ENCODE results near the gene TCN2. TPM values are rescaled to one million over a fixed set of nuclear protein-coding genes. Genes with fewer than 3 reads are reported as not detected.

Gene TCN2
- total RNA-seq, 2 donors from 2014 or later: 16.7 to 40.7 TPM

DNA sequence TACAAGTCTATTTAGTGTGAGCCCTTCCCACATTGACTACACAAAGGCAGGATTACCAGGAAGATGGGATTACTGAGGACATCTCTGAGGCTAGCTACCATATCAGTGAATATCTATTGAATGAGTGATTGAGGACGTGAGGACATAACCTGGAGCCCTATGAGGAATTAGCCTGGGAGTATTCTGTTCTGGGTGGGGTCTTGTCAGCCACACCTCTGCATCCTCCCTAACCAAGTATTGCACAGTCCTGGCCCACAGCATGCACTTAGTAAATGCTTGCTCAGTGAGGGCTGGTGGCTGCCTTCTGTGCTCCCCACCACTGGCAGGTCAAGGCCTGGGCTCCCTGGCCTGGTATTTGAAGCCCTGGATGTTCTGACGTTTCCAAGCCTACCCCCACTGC, 45.9 kb downstream of the TCN2 start:
- no peak overlapping the region for H3K27ac ChIP-seq
- H3K27me3 ChIP-seq (replicated peaks; ENCODE audit: insufficient read depth): no peaks in the 10 kb centered on the region
- no peak for TF ChIP-seq POLR2A (IDR thresholded peaks at IDR 0.05)
- no peak for TF ChIP-seq POLR2AphosphoS5 (IDR thresholded peaks at IDR 0.05)
- TF ChIP-seq, protein P1, sequence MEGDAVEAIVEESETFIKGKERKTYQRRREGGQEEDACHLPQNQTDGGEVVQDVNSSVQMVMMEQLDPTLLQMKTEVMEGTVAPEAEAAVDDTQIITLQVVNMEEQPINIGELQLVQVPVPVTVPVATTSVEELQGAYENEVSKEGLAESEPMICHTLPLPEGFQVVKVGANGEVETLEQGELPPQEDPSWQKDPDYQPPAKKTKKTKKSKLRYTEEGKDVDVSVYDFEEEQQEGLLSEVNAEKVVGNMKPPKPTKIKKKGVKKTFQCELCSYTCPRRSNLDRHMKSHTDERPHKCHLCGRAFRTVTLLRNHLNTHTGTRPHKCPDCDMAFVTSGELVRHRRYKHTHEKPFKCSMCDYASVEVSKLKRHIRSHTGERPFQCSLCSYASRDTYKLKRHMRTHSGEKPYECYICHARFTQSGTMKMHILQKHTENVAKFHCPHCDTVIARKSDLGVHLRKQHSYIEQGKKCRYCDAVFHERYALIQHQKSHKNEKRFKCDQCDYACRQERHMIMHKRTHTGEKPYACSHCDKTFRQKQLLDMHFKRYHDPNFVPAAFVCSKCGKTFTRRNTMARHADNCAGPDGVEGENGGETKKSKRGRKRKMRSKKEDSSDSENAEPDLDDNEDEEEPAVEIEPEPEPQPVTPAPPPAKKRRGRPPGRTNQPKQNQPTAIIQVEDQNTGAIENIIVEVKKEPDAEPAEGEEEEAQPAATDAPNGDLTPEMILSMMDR (IDR thresholded peaks at IDR 0.05): no peak
- H3K36me3 ChIP-seq: no peaks in the 10 kb centered on the region
- no peaks in the 10 kb centered on the region for H3K9me3 ChIP-seq
- DNase-seq (ENCODE audit: low spot score): no peak
- WGBS: 96% methylated on average over 2 of the region's 2 CpGs
- intact Hi-C loops (cut with DNase I): no loop called here
- no peak overlapping the region for H3K4me3 ChIP-seq
- no peaks in the 10 kb centered on the region for H3K4me1 ChIP-seq (replicated peaks)

DNA sequence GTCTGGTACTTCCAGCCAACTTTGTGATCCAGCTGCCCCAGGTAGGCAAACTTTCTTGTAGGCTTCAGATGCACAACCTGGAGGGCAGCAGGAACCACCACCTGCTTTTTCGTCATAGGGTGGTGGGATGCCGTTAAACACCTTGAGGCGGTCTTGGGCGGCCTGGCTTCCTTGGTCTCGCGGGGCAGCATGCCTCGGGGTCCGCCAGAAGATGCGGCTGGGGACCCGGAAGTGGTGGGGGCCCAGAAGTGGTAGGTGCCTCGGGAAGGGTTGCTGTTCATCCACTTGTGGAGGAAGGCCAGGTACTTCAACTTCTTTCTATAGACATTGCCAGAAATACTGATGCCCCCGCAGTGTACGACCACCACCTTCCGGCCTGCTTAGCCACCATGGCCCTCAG, 47.4 kb downstream of the TCN2 start:
- Histone ChIP-seq H3K9me3 (no peaks in the 10 kb centered on the region), H3K4me3 (no peak overlapping the region), H3K27ac (no peak overlapping the region), H3K27me3 (replicated peaks; ENCODE audit: insufficient read depth) (no peaks in the 10 kb centered on the region), H3K36me3 (no peaks in the 10 kb centered on the region), H3K4me1 (replicated peaks) (no peaks in the 10 kb centered on the region)
- no peak for DNase-seq (ENCODE audit: low spot score)
- TF ChIP-seq POLR2A (IDR thresholded peaks at IDR 0.05) (no peak), POLR2AphosphoS5 (IDR thresholded peaks at IDR 0.05) (no peak)
- TF ChIP-seq, protein P1 (IDR thresholded peaks at IDR 0.05): no peak
- intact Hi-C loops (cut with DNase I): no loop called here
- 96% methylated on average over 8 of the region's 14 CpGs for whole genome bisulfite sequencing

DNA sequence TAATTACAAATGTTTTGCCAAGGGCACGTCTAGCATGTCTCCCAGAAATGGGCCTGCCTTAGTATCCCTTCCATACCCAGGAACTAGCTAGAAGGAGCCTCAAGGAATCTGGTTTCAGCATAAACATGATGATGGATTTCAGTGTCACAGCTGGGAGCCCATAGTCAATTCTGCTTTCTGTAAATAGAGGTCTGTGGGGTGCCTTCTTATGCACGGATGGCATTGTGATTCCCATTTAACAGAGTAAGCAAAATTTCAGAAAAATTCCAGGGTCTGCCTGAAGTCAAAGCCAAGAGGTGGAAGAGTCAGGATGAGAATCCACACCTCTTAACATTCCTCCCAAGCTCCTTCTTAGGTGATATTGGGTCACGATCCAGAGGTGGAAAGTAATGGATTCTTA, 48.6 kb downstream of the TCN2 start:
- intact Hi-C loops (cut with DNase I): no loop called here
- Histone ChIP-seq H3K4me1 (replicated peaks) (no peaks in the 10 kb centered on the region), H3K27ac (no peak overlapping the region), H3K36me3 (no peaks in the 10 kb centered on the region), H3K27me3 (replicated peaks; ENCODE audit: insufficient read depth) (no peaks in the 10 kb centered on the region), H3K9me3 (no peaks in the 10 kb centered on the region), H3K4me3 (no peak overlapping the region)
- DNase-seq (ENCODE audit: low spot score): no peak
- 69% methylated on average over 3 of the region's 3 CpGs for WGBS
- no peak for TF ChIP-seq POLR2A (IDR thresholded peaks at IDR 0.05)
- TF ChIP-seq, protein P1 (IDR thresholded peaks at IDR 0.05): no peak
- TF ChIP-seq POLR2AphosphoS5 (IDR thresholded peaks at IDR 0.05): no peak

DNA sequence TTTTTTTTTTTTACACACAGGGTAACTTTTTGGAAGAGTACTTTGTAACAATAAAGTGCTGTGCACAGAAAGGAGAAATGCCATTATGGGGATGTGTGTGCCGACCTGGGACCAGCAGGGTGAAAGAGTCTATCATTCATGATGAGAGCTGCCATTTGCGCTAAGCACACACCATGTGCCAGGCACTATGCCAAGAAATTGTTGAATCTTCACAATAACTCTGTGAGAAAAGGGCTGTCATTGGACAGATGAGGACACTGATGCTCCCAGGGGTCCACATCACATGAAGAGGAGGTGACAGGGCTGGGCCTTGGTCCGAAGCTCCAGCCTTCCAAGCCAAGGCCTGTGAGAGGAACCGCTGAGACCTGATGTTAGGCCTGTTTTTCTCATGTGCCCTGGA, 55.1 kb downstream of the TCN2 start:
- H3K27ac ChIP-seq: no peak overlapping the region
- H3K36me3 ChIP-seq: peaks cover 3 to 6% of the 10 kb centered on the region in 2 donors
- intact Hi-C loops (cut with DNase I): no loop called here
- H3K4me1 ChIP-seq (replicated peaks): no peaks in the 10 kb centered on the region
- TF ChIP-seq, protein P1 (IDR thresholded peaks at IDR 0.05): no peak
- TF ChIP-seq POLR2A (IDR thresholded peaks at IDR 0.05) (no peak), POLR2AphosphoS5 (IDR thresholded peaks at IDR 0.05) (no peak)
- no peaks in the 10 kb centered on the region for H3K27me3 ChIP-seq (replicated peaks; ENCODE audit: insufficient read depth)
- 84% methylated on average over 4 of the region's 4 CpGs for WGBS
- H3K4me3 ChIP-seq: no peak overlapping the region
- DNase-seq (ENCODE audit: low spot score): no peak
- no peaks in the 10 kb centered on the region for H3K9me3 ChIP-seq

- Histone ChIP-seq H3K4me1 (replicated peaks) (no peaks in the 10 kb centered on the region), H3K36me3 (peaks cover 3 to 6% of the 10 kb centered on the region in 2 donors), H3K27me3 (replicated peaks; ENCODE audit: insufficient read depth) (no peaks in the 10 kb centered on the region), H3K9me3 (no peaks in the 10 kb centered on the region), H3K4me3 (no peak overlapping the region), H3K27ac (no peak overlapping the region)
- TF ChIP-seq POLR2AphosphoS5 (IDR thresholded peaks at IDR 0.05) (no peak), POLR2A (IDR thresholded peaks at IDR 0.05) (no peak)
- TF ChIP-seq, protein P1 (IDR thresholded peaks at IDR 0.05): no peak
- DNase-seq (ENCODE audit: low spot score): no peak
- intact Hi-C loops (cut with DNase I): no loop called here
- WGBS: 98% methylated on average over 13 of the region's 13 CpGs
These were observed 57.8 kb downstream of the TCN2 start for GRCh38 chr22:30664798-30665197.
